GM18868 (cell line): ENCODE measurements around the gene ABHD2.
"Not testable (repeated sequence)": the region's sequence is repeated elsewhere in the genome, so short reads cannot be mapped to it uniquely, and the experiment has no call there.

Experiments
- ATAC-seq: cut with Tn5 transposase; IDR thresholded peaks from one replicate; pipeline ENCODE4 v1.9.1; 2021; ENCODE audit warnings: mild to moderate bottlenecking, moderate library complexity; ENCODE audit not compliant: unreplicated experiment

Gene ABHD2

GRCh38 chr15:89074402-89075012, 13.7 kb upstream of the ABHD2 start:
- no peak for ATAC-seq

- no peak for ATAC-seq
These were observed 13.1 kb upstream of the ABHD2 start for GRCh38 chr15:89075101-89075640.

GRCh38 chr15:89075846-89076245, 12.4 kb upstream of the ABHD2 start:
- no peak for ATAC-seq

GRCh38 chr15:89077750-89078149, 10.5 kb upstream of the ABHD2 start:
- no peak for ATAC-seq

- ATAC-seq, result no peak
These were observed 9.1 kb upstream of the ABHD2 start for GRCh38 chr15:89078851-89079810.

- ATAC-seq, result no peak
These were observed 6.4 kb upstream of the ABHD2 start for GRCh38 chr15:89081878-89082277.

- no peak for ATAC-seq
These were observed 5.0 kb upstream of the ABHD2 start for GRCh38 chr15:89083246-89083645.

GRCh38 chr15:89085289-89085926, 2.8 kb upstream of the ABHD2 start:
- ATAC-seq, result no peak

- ATAC-seq, result not testable (repeated sequence)
These were observed 2.3 kb upstream of the ABHD2 start for GRCh38 chr15:89085933-89086332.

GRCh38 chr15:89086390-89086789, 1.9 kb upstream of the ABHD2 start:
- ATAC-seq, result not testable (repeated sequence)

GRCh38 chr15:89087161-89087829, 961 bp upstream of the ABHD2 start:
- ATAC-seq, result no peak

- ATAC-seq, result peak; percentile 0
These were observed 504 bp downstream of the ABHD2 start for GRCh38 chr15:89088605-89089315.

- ATAC-seq, result no peak
These were observed 1.3 kb downstream of the ABHD2 start for GRCh38 chr15:89089316-89090230.

GRCh38 chr15:89090791-89091626, 2.8 kb downstream of the ABHD2 start:
- peak; percentile 20 for ATAC-seq

- no peak for ATAC-seq
These were observed 3.5 kb downstream of the ABHD2 start for GRCh38 chr15:89091627-89092220.

- ATAC-seq, result no peak
These were observed 5.3 kb downstream of the ABHD2 start for GRCh38 chr15:89093509-89093908.

- no peak for ATAC-seq
These were observed 6.8 kb downstream of the ABHD2 start for GRCh38 chr15:89095073-89095472.

GRCh38 chr15:89095556-89095955, 7.3 kb downstream of the ABHD2 start:
- no peak for ATAC-seq
